B cell (primary cell): ENCODE results near the gene HNRNPC.

Experiments
- EZH2 ChIP-seq: IDR thresholded peaks from 2 replicates; pipeline ENCODE4 v1.6.1; 2012; ENCODE audit warnings: borderline replicate concordance, low read depth, mild to moderate bottlenecking, moderate library complexity, low read length; ENCODE audit not compliant: insufficient read depth, poor library complexity, severe bottlenecking
- TF ChIP-seq, protein P1 (sequence below): fragments of 200-600 bp; IDR thresholded peaks from one replicate; pipeline ENCODE4 v1.8.0; 2022; ENCODE audit warnings: antibody characterized with exemption, mild to moderate bottlenecking

DNA sequence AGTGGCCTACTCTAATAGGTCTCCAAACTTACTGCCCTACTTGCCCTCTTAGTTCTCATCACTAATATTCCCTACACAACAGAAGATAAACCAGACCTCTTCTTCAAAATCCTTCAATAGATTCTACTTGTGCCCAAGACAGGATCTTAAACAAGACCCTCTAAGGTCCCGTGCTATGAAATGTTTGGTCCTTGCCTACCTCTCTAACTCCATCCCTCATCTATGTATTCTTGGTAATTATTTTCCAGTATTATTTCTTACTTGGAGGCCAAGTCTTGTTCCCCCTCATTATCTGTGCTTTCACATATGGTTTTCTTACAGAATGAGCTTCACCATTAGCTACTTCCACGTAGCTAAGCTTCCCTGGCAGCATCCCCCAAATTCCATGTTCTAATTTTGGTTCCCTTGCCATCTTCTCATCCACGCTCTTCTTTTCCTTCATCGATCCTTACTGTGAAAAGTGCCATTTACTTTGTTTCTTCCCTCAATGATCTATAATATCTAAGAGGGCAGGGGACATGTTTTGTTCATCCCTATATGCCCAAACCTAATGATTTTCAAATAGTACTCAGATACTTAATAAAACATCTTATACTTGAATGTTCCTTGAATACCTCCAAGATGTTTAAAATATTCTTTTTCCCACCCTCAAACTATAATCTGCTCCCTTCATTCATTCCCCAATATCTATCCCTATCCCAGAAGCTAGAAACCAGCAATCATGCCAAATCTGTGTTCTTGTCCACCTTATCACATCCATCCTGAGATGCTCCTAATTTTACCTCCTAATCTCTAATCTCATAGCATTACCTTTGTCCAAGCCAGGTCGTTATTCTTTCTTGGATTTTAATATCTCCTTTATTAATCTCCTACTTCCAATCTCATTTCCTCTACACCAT, 10.1 kb downstream of the HNRNPC start:
- TF ChIP-seq, protein P1, sequence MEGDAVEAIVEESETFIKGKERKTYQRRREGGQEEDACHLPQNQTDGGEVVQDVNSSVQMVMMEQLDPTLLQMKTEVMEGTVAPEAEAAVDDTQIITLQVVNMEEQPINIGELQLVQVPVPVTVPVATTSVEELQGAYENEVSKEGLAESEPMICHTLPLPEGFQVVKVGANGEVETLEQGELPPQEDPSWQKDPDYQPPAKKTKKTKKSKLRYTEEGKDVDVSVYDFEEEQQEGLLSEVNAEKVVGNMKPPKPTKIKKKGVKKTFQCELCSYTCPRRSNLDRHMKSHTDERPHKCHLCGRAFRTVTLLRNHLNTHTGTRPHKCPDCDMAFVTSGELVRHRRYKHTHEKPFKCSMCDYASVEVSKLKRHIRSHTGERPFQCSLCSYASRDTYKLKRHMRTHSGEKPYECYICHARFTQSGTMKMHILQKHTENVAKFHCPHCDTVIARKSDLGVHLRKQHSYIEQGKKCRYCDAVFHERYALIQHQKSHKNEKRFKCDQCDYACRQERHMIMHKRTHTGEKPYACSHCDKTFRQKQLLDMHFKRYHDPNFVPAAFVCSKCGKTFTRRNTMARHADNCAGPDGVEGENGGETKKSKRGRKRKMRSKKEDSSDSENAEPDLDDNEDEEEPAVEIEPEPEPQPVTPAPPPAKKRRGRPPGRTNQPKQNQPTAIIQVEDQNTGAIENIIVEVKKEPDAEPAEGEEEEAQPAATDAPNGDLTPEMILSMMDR = no peak
- no peak for TF ChIP-seq EZH2
